Measurements from ENCODE around the gene TYSND1. TPM values are rescaled to one million over a fixed set of nuclear protein-coding genes. Genes with fewer than 3 reads are reported as not detected.
A peak's percentile ranks its signal among the peaks of the same experiment; 100 is the strongest.

TYSND1 gene
- polyA plus RNA-seq, 2 of the 4 experiments (the other 2 are of a cell fraction) = 10.9 to 20.7 TPM

- DNase-seq (ENCODE audit: low read depth in 1 of 2, low spot score in 1 of 2) (no peak), FAIRE-seq (no peak), ATAC-seq (peak; percentile 42 to 44; a peak in 5 of 6 replicates)
- TF ChIP-seq SREBF2 (IDR thresholded peaks at IDR 0.05) (no peak), HOXB13 (CRISPR knock-in tag; IDR thresholded peaks at IDR 0.05; ENCODE audit: low read depth) (no peak), BHLHE40 (IDR thresholded peaks at IDR 0.05; ENCODE audit: low read depth, low read length) (no peak), BCL3 (IDR thresholded peaks at IDR 0.05) (no peak), ZNF302 (CRISPR knock-in tag; IDR thresholded peaks at IDR 0.05) (no peak), POLR2AphosphoS2 (conservative IDR thresholded peaks at IDR 0.05; ENCODE audit: low read length) (no peak), E2F6 (IDR thresholded peaks at IDR 0.05; ENCODE audit: borderline replicate concordance, low read depth) (no peak), FOXS1 (CRISPR knock-in tag; IDR thresholded peaks at IDR 0.05) (no peak), CEBPB (IDR thresholded peaks at IDR 0.05) (no peak), GATA3 (IDR thresholded peaks at IDR 0.05; ENCODE audit: borderline replicate concordance) (no peak), FOSB (CRISPR knock-in tag; IDR thresholded peaks at IDR 0.05) (no peak)
- peak overlapping the region; percentile 92 to 94 for H3K27ac ChIP-seq
- CTCF ChIA-PET = interaction anchor here (4.1 to 4.8 kb wide), 2 partner anchors 14 to 16 kb away, joined by 17 to 31 read pairs; partner anchors contain the start of gene TYSND1
- POLR2A ChIA-PET = interaction anchor here (0.6 kb wide), 2 partner anchors 15 kb away, joined by 3 to 5 read pairs; partner anchors contain the start of gene TYSND1
- peak overlapping the region; percentile 71 for H3K4me2 ChIP-seq
- peak overlapping the region; percentile 83 for H3K4me3 ChIP-seq
- no peaks in the 10 kb centered on the region for H3K9me3 ChIP-seq
- peaks cover 28% of the 10 kb centered on the region for H3K4me1 ChIP-seq
- WGBS (ENCODE audit: missing lambda C conversion rate) = 49% methylated on average over 2 of the region's 4 CpGs
Observed at GRCh38 chr10:70131560-70131937, 15.0 kb downstream of the TYSND1 start.

DNA sequence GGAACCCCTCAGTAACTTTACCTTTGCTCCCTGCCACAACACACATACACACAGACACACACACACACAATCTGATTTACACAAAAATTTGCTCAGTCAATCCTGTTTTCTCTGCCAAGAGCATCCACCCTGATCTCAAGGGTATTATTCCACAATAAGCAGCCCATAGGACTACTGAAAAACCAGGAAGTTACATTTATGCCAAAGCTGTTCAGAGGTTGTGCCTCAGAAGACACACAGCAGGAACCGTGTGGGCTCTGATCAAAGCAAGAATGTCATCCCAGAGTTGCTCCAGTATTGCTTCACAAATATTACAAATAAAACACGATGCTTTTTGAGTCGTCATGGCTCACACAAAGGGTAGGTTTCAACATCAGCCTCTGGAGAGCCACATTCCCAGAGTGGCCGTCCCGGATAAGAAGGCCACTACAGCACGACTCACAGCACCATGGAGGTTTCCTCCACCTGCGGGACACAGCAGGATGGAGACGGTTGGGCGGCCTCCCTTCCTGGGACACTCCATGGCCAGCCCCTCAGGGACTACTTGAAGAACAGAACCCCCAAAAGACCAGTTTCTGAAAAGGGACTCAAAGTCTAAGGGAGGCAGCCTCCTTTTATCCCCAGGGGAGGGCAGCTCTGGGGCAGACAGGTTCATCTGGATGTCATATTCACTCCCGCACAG, 15.5 kb downstream of the TYSND1 start:
- Histone ChIP-seq H3K4me3 (peak overlapping the region; percentile 83), H3K9me3 (no peaks in the 10 kb centered on the region), H3K27ac (peak overlapping the region; percentile 92 to 94), H3K4me1 (peaks cover 28% of the 10 kb centered on the region), H3K4me2 (peak overlapping the region; percentile 71)
- ChIA-PET POLR2A (interaction anchor here (0.6 kb wide), 1 partner anchor 15 kb away, joined by 3 read pairs; the partner anchor contains the start of gene TYSND1), CTCF (interaction anchor here (0.7 to 4.8 kb wide), 5 partner anchors 8 to 33 kb away, joined by 3 to 31 read pairs (median 8); partner anchors contain the start of gene TYSND1)
- TF ChIP-seq CEBPB (IDR thresholded peaks at IDR 0.05) (peak in 1 of 2 experiments; percentile 71; a peak in 1 of 4 replicates), CHD4 (IDR thresholded peaks at IDR 0.05; ENCODE audit: borderline replicate concordance) (no peak)
- ATAC-seq (peak; percentile 33 to 43), DNase-seq (ENCODE audit: low read depth in 1 of 2, low spot score in 1 of 2) (peak in 1 of 2 experiments; percentile 62), FAIRE-seq (no peak)
- 27% methylated on average over 10 of the region's 10 CpGs for WGBS (ENCODE audit: missing lambda C conversion rate)

GRCh38 chr10:70126700-70127395, 19.7 kb downstream of the TYSND1 start:
- Histone ChIP-seq H3K27ac (no peak overlapping the region), H3K4me2 (no peak overlapping the region), H3K9me3 (no peaks in the 10 kb centered on the region), H3K4me3 (no peak overlapping the region), H3K4me1 (peaks cover 18% of the 10 kb centered on the region; the same call in 2 of the 3 replicates)
- WGBS (ENCODE audit: missing lambda C conversion rate) = 92% methylated on average over 13 of the region's 15 CpGs
- ATAC-seq = no peak
- DNase-seq (ENCODE audit: low read depth in 1 of 2, low spot score in 1 of 2) = no peak
- no peak for FAIRE-seq
- POLR2A ChIA-PET = no interaction called here
- peak; percentile 34; the same call in 1 of the 2 replicates for TF ChIP-seq KDM1A (IDR thresholded peaks at IDR 0.05; ENCODE audit: low read depth)
- TF ChIP-seq POLR2AphosphoS2 (conservative IDR thresholded peaks at IDR 0.05; ENCODE audit: low read length) = no peak
- TF ChIP-seq HMGXB4 (CRISPR knock-in tag; IDR thresholded peaks at IDR 0.05; ENCODE audit: borderline replicate concordance) = no peak
- CTCF ChIA-PET = interaction anchor here (1.2 to 14.0 kb wide), 5 partner anchors 9 to 18 kb away, joined by 3 to 228 read pairs (median 5); partner anchors contain the start of gene TYSND1

Measured in A549 (cell line).